Panc1 (cell line): Measurements from ENCODE around the gene PARP8. TPM values are rescaled to one million over a fixed set of nuclear protein-coding genes. Genes with fewer than 3 reads are reported as not detected.

Source experiments
- ATAC-seq: fragments of 200-7000 bp; cut with Tn5 transposase; 2 replicates; pipeline ENCODE4 v1.9.1; 2020; ENCODE audit warnings: mild to moderate bottlenecking, moderate library complexity
- BruUV-seq: library from RNA; stranded (reverse); fragments of 400-500 nt; replicated peaks from 2 replicates; lab custom pipeline; 2021; lab: Mats Ljungman, UMichigan
- CTCF ChIA-PET: fragments of 300-600 bp; sonication (Branson Sonifier 250); formaldehyde crosslinking; loops from one replicate; lab custom pipeline; 2022; ENCODE audit warnings: antibody characterized with exemption; lab: Charles Lee
- POLR2A ChIA-PET: fragments of 300-600 bp; sonication (Branson Sonifier 250); formaldehyde crosslinking; loops from one replicate; lab custom pipeline; 2022; ENCODE audit warnings: antibody characterized with exemption; lab: Charles Lee
- DNase-seq: peaks from one replicate; pipeline ENCODE4 v3.0.0-alpha.2; 2010; ENCODE audit warnings: low read depth, low spot score
- H3K27ac ChIP-seq: 2 replicates; pipeline ENCODE4 v1.5.1; 2011; ENCODE audit warnings: mild to moderate bottlenecking, low read length, inconsistent platforms
- H3K27me3 ChIP-seq: fragments of 200-500 bp; sonication (Bioruptor generic); 2 replicates; pipeline ENCODE4 v1.6.0; 2014; ENCODE audit warnings: low read length, inconsistent platforms; ENCODE audit not compliant: control insufficient read depth, insufficient read depth
- H3K36me3 ChIP-seq: fragments of 200-500 bp; sonication (Bioruptor generic); 2 replicates; pipeline ENCODE4 v1.5.1; 2014; ENCODE audit warnings: inconsistent platforms, mild to moderate bottlenecking, low read length, moderate library complexity; ENCODE audit not compliant: control insufficient read depth, insufficient read depth
- H3K4me1 ChIP-seq: 2 replicates; pipeline ENCODE4 v1.5.1; 2011; ENCODE audit warnings: inconsistent platforms, mild to moderate bottlenecking, low read length, moderate library complexity; ENCODE audit not compliant: control insufficient read depth, insufficient read depth
- H3K4me3 ChIP-seq, 2 experiments: 2 replicates each; pipeline ENCODE4 v1.5.1; 2011 to 2012; ENCODE audit warnings: low read depth in 2 of 2, low read length in 2 of 2, mild to moderate bottlenecking in 2 of 2, inconsistent platforms in 1 of 2, moderate library complexity in 1 of 2
- H3K9me3 ChIP-seq: fragments of 200-500 bp; sonication (Bioruptor generic); 2 replicates; pipeline ENCODE4 v1.5.1; 2014; ENCODE audit warnings: low read depth, mild to moderate bottlenecking, inconsistent platforms, low read length, moderate library complexity; ENCODE audit not compliant: control insufficient read depth, insufficient read depth
- POLR2AphosphoS5 ChIP-seq: IDR thresholded peaks from 2 replicates; pipeline ENCODE4 v1.6.1; 2012; ENCODE audit warnings: mild to moderate bottlenecking, low read depth, low read length, moderate library complexity
- SIN3A ChIP-seq: IDR thresholded peaks from 2 replicates; pipeline ENCODE4 v1.6.1; 2012; ENCODE audit warnings: low read depth, mild to moderate bottlenecking, low read length, moderate library complexity, borderline replicate concordance; ENCODE audit not compliant: insufficient read depth
- TCF7L2 ChIP-seq: IDR thresholded peaks from 2 replicates; pipeline ENCODE4 v1.6.1; 2011; ENCODE audit warnings: mild to moderate bottlenecking, low read depth, low read length, inconsistent platforms
- in situ Hi-C: cut with HindIII; loops from 2 replicates; pipeline ENCODE4 v1.10.0; 2016; ENCODE audit warnings: low sequenced_read_pairs, low pct_unique_long_range_greater_than_20kb
- intact Hi-C: fragments of 100-400 bp; cut with micrococcal nuclease; formaldehyde crosslinking; loops from one replicate; pipeline ENCODE4 v1.10.0; 2022; ENCODE audit not compliant: unreplicated experiment
- total RNA-seq: library from RNA; stranded (reverse); gene quantifications from one replicate; pipeline ENCODE4 v1.2.1, GENCODE V29; 2021; ENCODE audit not compliant: unreplicated experiment
- TF ChIP-seq, protein P1 (sequence below), 2 experiments: IDR thresholded peaks; 2 replicates each; pipeline ENCODE4 v1.6.1; 2011 to 2012; ENCODE audit warnings: low read depth in 2 of 2, control low read depth in 1 of 2, low read length in 1 of 2, mild to moderate bottlenecking in 1 of 2, moderate library complexity in 1 of 2; ENCODE audit not compliant: insufficient read depth in 1 of 2
- TF ChIP-seq, protein P2 (sequence below): fragments of 450-650 bp; IDR thresholded peaks from 2 replicates; pipeline ENCODE4 v1.5.1; 2017; ENCODE audit warnings: mild to moderate bottlenecking

PARP8 gene
- total RNA-seq, 1 experiment from 2014 or later: 20.2 TPM

DNA sequence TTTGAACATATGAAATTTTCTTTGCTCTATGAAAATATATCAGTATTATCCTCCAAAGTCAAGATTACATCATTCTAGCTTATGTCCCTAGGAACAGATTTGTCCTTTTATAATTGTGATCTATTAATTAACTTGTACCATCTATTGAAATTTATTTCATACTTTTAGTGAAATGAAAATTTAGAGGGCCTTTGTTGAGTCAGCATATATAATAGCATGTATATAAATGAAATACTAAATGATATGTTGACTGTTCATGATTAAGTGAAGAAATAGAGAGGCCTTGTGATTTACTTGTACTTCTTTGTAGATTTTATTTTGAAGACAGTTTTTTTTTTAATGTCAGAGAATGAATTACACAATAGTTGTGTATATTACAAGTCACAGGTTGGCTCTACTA, 86.4 kb downstream of the PARP8 start:
- ChIA-PET POLR2A (no interaction called here), CTCF (no interaction called here)

GRCh38 chr5:50759526-50760270, 93.3 kb downstream of the PARP8 start:
- no peak for TF ChIP-seq POLR2AphosphoS5
- TF ChIP-seq TCF7L2: no peak
- no peak for TF ChIP-seq SIN3A
- TF ChIP-seq, protein P1, sequence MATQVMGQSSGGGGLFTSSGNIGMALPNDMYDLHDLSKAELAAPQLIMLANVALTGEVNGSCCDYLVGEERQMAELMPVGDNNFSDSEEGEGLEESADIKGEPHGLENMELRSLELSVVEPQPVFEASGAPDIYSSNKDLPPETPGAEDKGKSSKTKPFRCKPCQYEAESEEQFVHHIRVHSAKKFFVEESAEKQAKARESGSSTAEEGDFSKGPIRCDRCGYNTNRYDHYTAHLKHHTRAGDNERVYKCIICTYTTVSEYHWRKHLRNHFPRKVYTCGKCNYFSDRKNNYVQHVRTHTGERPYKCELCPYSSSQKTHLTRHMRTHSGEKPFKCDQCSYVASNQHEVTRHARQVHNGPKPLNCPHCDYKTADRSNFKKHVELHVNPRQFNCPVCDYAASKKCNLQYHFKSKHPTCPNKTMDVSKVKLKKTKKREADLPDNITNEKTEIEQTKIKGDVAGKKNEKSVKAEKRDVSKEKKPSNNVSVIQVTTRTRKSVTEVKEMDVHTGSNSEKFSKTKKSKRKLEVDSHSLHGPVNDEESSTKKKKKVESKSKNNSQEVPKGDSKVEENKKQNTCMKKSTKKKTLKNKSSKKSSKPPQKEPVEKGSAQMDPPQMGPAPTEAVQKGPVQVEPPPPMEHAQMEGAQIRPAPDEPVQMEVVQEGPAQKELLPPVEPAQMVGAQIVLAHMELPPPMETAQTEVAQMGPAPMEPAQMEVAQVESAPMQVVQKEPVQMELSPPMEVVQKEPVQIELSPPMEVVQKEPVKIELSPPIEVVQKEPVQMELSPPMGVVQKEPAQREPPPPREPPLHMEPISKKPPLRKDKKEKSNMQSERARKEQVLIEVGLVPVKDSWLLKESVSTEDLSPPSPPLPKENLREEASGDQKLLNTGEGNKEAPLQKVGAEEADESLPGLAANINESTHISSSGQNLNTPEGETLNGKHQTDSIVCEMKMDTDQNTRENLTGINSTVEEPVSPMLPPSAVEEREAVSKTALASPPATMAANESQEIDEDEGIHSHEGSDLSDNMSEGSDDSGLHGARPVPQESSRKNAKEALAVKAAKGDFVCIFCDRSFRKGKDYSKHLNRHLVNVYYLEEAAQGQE (IDR thresholded peaks at IDR 0.05; ENCODE audit: insufficient read depth in 1 of 2, low read depth in 2 of 2, low read length in 1 of 2): no peak
- TF ChIP-seq, protein P2, sequence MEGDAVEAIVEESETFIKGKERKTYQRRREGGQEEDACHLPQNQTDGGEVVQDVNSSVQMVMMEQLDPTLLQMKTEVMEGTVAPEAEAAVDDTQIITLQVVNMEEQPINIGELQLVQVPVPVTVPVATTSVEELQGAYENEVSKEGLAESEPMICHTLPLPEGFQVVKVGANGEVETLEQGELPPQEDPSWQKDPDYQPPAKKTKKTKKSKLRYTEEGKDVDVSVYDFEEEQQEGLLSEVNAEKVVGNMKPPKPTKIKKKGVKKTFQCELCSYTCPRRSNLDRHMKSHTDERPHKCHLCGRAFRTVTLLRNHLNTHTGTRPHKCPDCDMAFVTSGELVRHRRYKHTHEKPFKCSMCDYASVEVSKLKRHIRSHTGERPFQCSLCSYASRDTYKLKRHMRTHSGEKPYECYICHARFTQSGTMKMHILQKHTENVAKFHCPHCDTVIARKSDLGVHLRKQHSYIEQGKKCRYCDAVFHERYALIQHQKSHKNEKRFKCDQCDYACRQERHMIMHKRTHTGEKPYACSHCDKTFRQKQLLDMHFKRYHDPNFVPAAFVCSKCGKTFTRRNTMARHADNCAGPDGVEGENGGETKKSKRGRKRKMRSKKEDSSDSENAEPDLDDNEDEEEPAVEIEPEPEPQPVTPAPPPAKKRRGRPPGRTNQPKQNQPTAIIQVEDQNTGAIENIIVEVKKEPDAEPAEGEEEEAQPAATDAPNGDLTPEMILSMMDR: no peak
- POLR2A ChIA-PET: no interaction called here

More for the DNA sequence above, 86.4 kb downstream of the PARP8 start:
- no peak overlapping the region for H3K4me3 ChIP-seq
- in situ Hi-C loops (no loop called here), intact Hi-C loops (loop anchor here (5.0 kb wide), 1 partner anchor 240 kb away; no protein-coding TSS in a partner anchor)
- no peak for TF ChIP-seq SIN3A
- no peak for TF ChIP-seq POLR2AphosphoS5
- TF ChIP-seq, protein P1 (IDR thresholded peaks at IDR 0.05; ENCODE audit: insufficient read depth in 1 of 2, low read depth in 2 of 2, low read length in 1 of 2): no peak
- TF ChIP-seq TCF7L2: no peak
- TF ChIP-seq, protein P2: no peak
- H3K36me3 ChIP-seq: no peaks in the 10 kb centered on the region; the same call in 1 of the 2 replicates
- DNase-seq (no peak), ATAC-seq (no peak)
- no peaks in the 10 kb centered on the region for H3K9me3 ChIP-seq
- H3K27ac ChIP-seq: no peak overlapping the region
- H3K4me1 ChIP-seq: no peaks in the 10 kb centered on the region; the same call in 1 of the 2 replicates
- BruUV-seq: no TSS peak
- H3K27me3 ChIP-seq: no peaks in the 10 kb centered on the region

More at GRCh38 chr5:50759526-50760270, 93.3 kb downstream of the PARP8 start:
- no peaks in the 10 kb centered on the region for H3K9me3 ChIP-seq
- no peaks in the 10 kb centered on the region for H3K27me3 ChIP-seq
- no peaks in the 10 kb centered on the region for H3K4me1 ChIP-seq
- no peak overlapping the region for H3K27ac ChIP-seq
- DNase-seq: no peak
- no TSS peak for BruUV-seq
- no peak for ATAC-seq
- CTCF ChIA-PET: no interaction called here
- no peak overlapping the region for H3K4me3 ChIP-seq
- H3K36me3 ChIP-seq: peaks cover 2% of the 10 kb centered on the region; the same call in 1 of the 2 replicates
- intact Hi-C loops (no loop called here), in situ Hi-C loops (no loop called here)
